ENCODE data around the gene RAP2A. TPM values are rescaled to one million over a fixed set of nuclear protein-coding genes. Genes with fewer than 3 reads are reported as not detected.

RAP2A gene
- total and polyA plus RNA-seq, 4 donors: 3.1 to 37.2 (median 6.7) TPM

- TF ChIP-seq RAD21 (IDR thresholded peaks at IDR 0.05): no peak
- no peak for TF ChIP-seq REST (IDR thresholded peaks at IDR 0.05)
- no peak for TF ChIP-seq GABPA (IDR thresholded peaks at IDR 0.05 in 1 of 2, conservative IDR thresholded peaks at IDR 0.05 in 1 of 2)
- no peak for TF ChIP-seq RXRA (IDR thresholded peaks at IDR 0.05)
- no peak for TF ChIP-seq ATF3 (IDR thresholded peaks at IDR 0.05)
- no peak for TF ChIP-seq NR2F2 (IDR thresholded peaks at IDR 0.05)
- no peak for TF ChIP-seq YY1 (IDR thresholded peaks at IDR 0.05)
- TF ChIP-seq FOXA1 (IDR thresholded peaks at IDR 0.05): no peak
- no peak for TF ChIP-seq ZBTB33 (IDR thresholded peaks at IDR 0.05)
- no peak for TF ChIP-seq FOXA2 (IDR thresholded peaks at IDR 0.05)
- TF ChIP-seq HNF4A (conservative IDR thresholded peaks at IDR 0.05): no peak
- no peak for TF ChIP-seq JUND (IDR thresholded peaks at IDR 0.05)
- TF ChIP-seq HNF4G (IDR thresholded peaks at IDR 0.05): no peak
- no peak for TF ChIP-seq SP1 (IDR thresholded peaks at IDR 0.05)
- TF ChIP-seq EGR1 (IDR thresholded peaks at IDR 0.05; ENCODE audit: low read depth in 2 of 2): no peak
- Histone ChIP-seq H3K27ac (ENCODE audit: low read depth in 1 of 2, low read length in 2 of 2) (no peak overlapping the region), H3K9me3 (ENCODE audit: control insufficient read depth in 4 of 4, low read length in 3 of 4) (no peaks in the 10 kb centered on the region), H3K27me3 (ENCODE audit: control insufficient read depth in 4 of 4, insufficient read depth in 4 of 4, low read length in 3 of 4) (no peaks in the 10 kb centered on the region), H3K4me1 (ENCODE audit: control insufficient read depth in 4 of 4, insufficient read depth in 4 of 4, low read length in 3 of 4) (peaks cover 0 to 3% (median 0%) of the 10 kb centered on the region in 4 donors), H3K9ac (ENCODE audit: low read depth in 1 of 2, low read length in 2 of 2) (no peak overlapping the region), H3K4me3 (ENCODE audit: low read depth in 1 of 3, low read length in 3 of 3) (no peak overlapping the region), H3K36me3 (ENCODE audit: control insufficient read depth in 4 of 4, insufficient read depth in 3 of 4, low read depth in 1 of 4, low read length in 3 of 4) (no peaks in the 10 kb centered on the region)
- DNase-seq (ENCODE audit: low spot score): no peak
Measured at GRCh38 chr13:97454699-97455098, 20.7 kb downstream of the RAP2A start.

GRCh38 chr13:97456047-97456446 lies 22.1 kb downstream of the RAP2A start:
- no peak overlapping the region for H3K27ac ChIP-seq (ENCODE audit: low read depth in 1 of 2, low read length in 2 of 2)
- 84% methylated on average over 3 of the region's 3 CpGs for WGBS

More at GRCh38 chr13:97456047-97456446, 22.1 kb downstream of the RAP2A start:
- H3K9me3 ChIP-seq (ENCODE audit: control insufficient read depth in 4 of 4, low read length in 3 of 4): no peaks in the 10 kb centered on the region
- peaks cover 0 to 1% (median 0%) of the 10 kb centered on the region in 4 donors for H3K4me1 ChIP-seq (ENCODE audit: control insufficient read depth in 4 of 4, insufficient read depth in 4 of 4, low read length in 3 of 4)
- no peak overlapping the region for H3K9ac ChIP-seq (ENCODE audit: low read depth in 1 of 2, low read length in 2 of 2)
- TF ChIP-seq JUND (IDR thresholded peaks at IDR 0.05) (no peak), EGR1 (IDR thresholded peaks at IDR 0.05; ENCODE audit: low read depth in 2 of 2) (no peak), MAX (IDR thresholded peaks at IDR 0.05) (no peak), ATF3 (IDR thresholded peaks at IDR 0.05) (no peak)
- no peak overlapping the region for H3K4me3 ChIP-seq (ENCODE audit: low read depth in 1 of 3, low read length in 3 of 3)
- H3K36me3 ChIP-seq (ENCODE audit: control insufficient read depth in 4 of 4, insufficient read depth in 3 of 4, low read depth in 1 of 4, low read length in 3 of 4): no peaks in the 10 kb centered on the region
- no peak for DNase-seq (ENCODE audit: low spot score)
- no peaks in the 10 kb centered on the region for H3K27me3 ChIP-seq (ENCODE audit: control insufficient read depth in 4 of 4, insufficient read depth in 4 of 4, low read length in 3 of 4)

All from liver (tissue), 9 donors.